GM06990 (cell line): ENCODE results near the gene RAB5A.
"Not testable (repeated sequence)": the region's sequence is repeated elsewhere in the genome, so short reads cannot be mapped to it uniquely, and the experiment has no call there.

ENCODE experiments used
- DNase-seq: peaks from one replicate; pipeline ENCODE4 v3.0.0-alpha.2; 2011; ENCODE audit not compliant: insufficient read length; ENCODE audit errors: extremely low read depth
- H3K27me3 ChIP-seq: replicated peaks from 2 replicates; pipeline ENCODE4 v1.6.0; 2011; ENCODE audit warnings: low read length; ENCODE audit not compliant: control insufficient read depth, insufficient read depth
- H3K36me3 ChIP-seq: 2 replicates; pipeline ENCODE4 v1.5.1; 2011; ENCODE audit warnings: low read length; ENCODE audit not compliant: control insufficient read depth, insufficient read depth
- H3K4me3 ChIP-seq: replicated peaks from 2 replicates; pipeline ENCODE4 v1.5.1; 2011; ENCODE audit warnings: low read depth, mild to moderate bottlenecking, control low read depth, low read length
- CTCF ChIP-seq: IDR thresholded peaks from 2 replicates; pipeline ENCODE4 v1.5.1; 2011; ENCODE audit warnings: low read length, control low read depth, mild to moderate bottlenecking, inconsistent platforms; ENCODE audit not compliant: insufficient read depth, poor library complexity, severe bottlenecking

RAB5A gene

GRCh38 chr3:19946832-19947548, at the start of gene RAB5A:
Gene RAB5A (plus strand): TSS chr3:19947097. CDS start chr3:19950899, 3,802 bp downstream.
- H3K4me3 ChIP-seq = peak within 1 kb of the TSS; percentile 84
- no peaks in the 10 kb centered on the region; the same call in 1 of the 2 replicates for H3K36me3 ChIP-seq
- TF ChIP-seq CTCF = no peak
- DNase-seq = peak; percentile 99
- H3K27me3 ChIP-seq = no peaks in the 10 kb centered on the region

GRCh38 chr3:19898721-19899120, 48.2 kb upstream of the RAB5A start:
- DNase-seq = no peak
- no peaks in the 10 kb centered on the region for H3K27me3 ChIP-seq
- H3K36me3 ChIP-seq = no peaks in the 10 kb centered on the region
- TF ChIP-seq CTCF = no peak
- no peak overlapping the region for H3K4me3 ChIP-seq

GRCh38 chr3:19899264-19899663, 47.6 kb upstream of the RAB5A start:
- TF ChIP-seq CTCF = no peak
- H3K4me3 ChIP-seq = no peak overlapping the region
- no peaks in the 10 kb centered on the region for H3K27me3 ChIP-seq
- DNase-seq = no peak
- no peaks in the 10 kb centered on the region for H3K36me3 ChIP-seq

DNA sequence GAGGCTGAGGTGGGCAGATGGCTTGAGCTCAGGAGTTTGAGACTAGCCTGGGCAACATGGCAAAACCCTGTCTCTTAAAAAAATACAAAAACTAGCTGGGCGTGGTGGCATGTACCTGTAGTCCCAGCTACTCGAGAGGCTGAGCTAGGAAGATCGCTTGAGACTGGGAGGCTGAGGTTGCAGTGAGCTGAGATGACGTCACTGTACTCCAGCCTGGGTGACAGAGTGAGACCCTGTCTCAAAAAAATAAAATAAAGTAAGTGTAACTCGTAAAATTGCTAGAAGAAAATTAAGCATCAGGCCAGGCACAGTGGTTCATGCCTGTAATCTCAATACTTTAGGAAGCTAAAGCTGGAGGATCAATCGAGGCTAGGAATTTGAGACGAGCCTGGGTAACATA, 47.1 kb upstream of the RAB5A start:
- not testable (repeated sequence) for H3K36me3 ChIP-seq, H3K27me3 ChIP-seq, H3K4me3 ChIP-seq, DNase-seq

GRCh38 chr3:19901337-19901736, 45.6 kb upstream of the RAB5A start:
- no peaks in the 10 kb centered on the region for H3K27me3 ChIP-seq
- DNase-seq = no peak
- no peak for TF ChIP-seq CTCF
- H3K4me3 ChIP-seq = no peak overlapping the region
- no peaks in the 10 kb centered on the region for H3K36me3 ChIP-seq

DNA sequence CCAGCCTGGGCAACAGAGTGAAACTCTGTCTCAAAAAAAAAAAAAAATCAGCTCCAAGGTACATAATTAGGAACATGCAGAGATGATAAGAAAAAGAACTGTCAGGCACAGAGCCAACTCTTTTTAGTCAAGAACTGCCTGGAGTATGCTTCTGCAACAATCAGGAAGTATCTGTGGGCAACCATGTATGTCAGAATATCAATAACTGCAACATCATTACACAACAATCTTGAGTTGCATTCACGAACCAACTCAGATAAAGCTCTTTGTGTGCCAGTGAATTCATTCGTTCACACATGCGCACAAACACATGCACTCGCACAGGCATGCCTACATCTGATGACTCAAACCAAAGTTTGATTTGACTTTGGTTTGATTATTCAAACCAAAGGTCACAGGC, 45.0 kb upstream of the RAB5A start:
- no peak for TF ChIP-seq CTCF
- H3K36me3 ChIP-seq = no peaks in the 10 kb centered on the region

More for the DNA sequence above, 45.0 kb upstream of the RAB5A start:
- no peak for DNase-seq
- no peaks in the 10 kb centered on the region for H3K27me3 ChIP-seq
- no peak overlapping the region for H3K4me3 ChIP-seq
